Measurements from ENCODE around the gene ZYG11B.
"Not testable (repeated sequence)": the region's sequence is repeated elsewhere in the genome, so short reads cannot be mapped to it uniquely, and the experiment has no call there.

Gene ZYG11B

DNA sequence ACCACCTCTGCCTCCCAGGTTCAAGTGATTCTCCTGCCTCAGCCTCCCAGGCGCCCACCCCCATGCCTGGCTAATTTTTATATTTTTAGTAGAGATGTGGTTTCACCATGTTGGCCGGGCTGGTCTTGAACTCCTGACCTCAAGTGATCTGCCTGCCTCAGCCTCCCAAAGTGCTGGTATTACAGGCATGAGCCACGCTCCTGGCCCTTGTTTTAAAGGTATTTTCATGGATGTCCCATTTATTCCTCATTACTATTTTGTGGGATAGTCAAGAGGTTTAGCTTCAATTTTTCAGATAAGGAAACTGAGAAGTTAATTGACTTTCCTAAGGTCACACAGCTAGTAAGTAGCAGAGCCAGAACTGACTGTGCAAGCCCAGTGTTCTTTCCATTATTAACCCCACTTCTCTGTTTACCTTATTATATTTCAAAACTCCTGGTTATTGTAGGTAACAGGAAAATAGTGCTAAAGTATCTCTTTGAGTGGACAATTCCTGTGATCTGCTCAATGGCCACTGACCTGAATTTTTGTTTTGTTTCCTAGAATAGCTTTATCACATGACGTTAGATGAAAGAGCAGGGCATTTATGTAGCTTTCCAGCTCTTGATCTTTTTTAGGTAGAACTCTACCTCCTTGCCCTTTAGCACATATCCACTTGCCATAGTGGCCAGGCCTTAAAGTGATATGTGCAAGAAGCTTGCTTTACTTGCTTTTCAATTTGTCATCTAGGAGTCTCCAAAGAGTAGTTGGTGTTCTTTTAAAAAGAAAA, 13.6 kb downstream of the ZYG11B start:
- peaks cover 3% of the 10 kb centered on the region for H3K4me1 ChIP-seq (ENCODE audit: insufficient read depth, low read length)
- H3K27ac ChIP-seq (ENCODE audit: low read depth, low read length): no peak overlapping the region
- H3K4me3 ChIP-seq (ENCODE audit: low read length): no peak overlapping the region
- no peak overlapping the region for H3K9ac ChIP-seq (ENCODE audit: low read depth, low read length)
- peaks cover 5% of the 10 kb centered on the region; the same call in 1 of the 2 replicates for H3K36me3 ChIP-seq (ENCODE audit: insufficient read depth, low read length)
- no peaks in the 10 kb centered on the region for H3K27me3 ChIP-seq (ENCODE audit: insufficient read depth, low read length)
- H3K9me3 ChIP-seq (ENCODE audit: insufficient read depth, low read depth, low read length): no peaks in the 10 kb centered on the region
- 92% methylated on average over 4 of the region's 4 CpGs for WGBS

- no CpG with 5 or more reads among the region's 3 CpGs for WGBS
- H3K27ac ChIP-seq (ENCODE audit: low read depth, low read length): no peak overlapping the region
- H3K9ac ChIP-seq (ENCODE audit: low read depth, low read length): no peak overlapping the region
- no peak overlapping the region for H3K4me3 ChIP-seq (ENCODE audit: low read length)
- H3K27me3 ChIP-seq (ENCODE audit: insufficient read depth, low read length): no peaks in the 10 kb centered on the region
- H3K36me3 ChIP-seq (ENCODE audit: insufficient read depth, low read length): peaks cover 5% of the 10 kb centered on the region; the same call in 1 of the 2 replicates
- peaks cover 7% of the 10 kb centered on the region for H3K4me1 ChIP-seq (ENCODE audit: insufficient read depth, low read length)
- H3K9me3 ChIP-seq (ENCODE audit: insufficient read depth, low read depth, low read length): no peaks in the 10 kb centered on the region
Observed at GRCh38 chr1:52741259-52741658, 15.0 kb downstream of the ZYG11B start.

GRCh38 chr1:52746189-52746588, 19.9 kb downstream of the ZYG11B start:
- H3K4me3 ChIP-seq (ENCODE audit: low read length): no peak overlapping the region
- peaks cover 7% of the 10 kb centered on the region for H3K4me1 ChIP-seq (ENCODE audit: insufficient read depth, low read length)
- 92% methylated on average over 4 of the region's 4 CpGs for WGBS

DNA sequence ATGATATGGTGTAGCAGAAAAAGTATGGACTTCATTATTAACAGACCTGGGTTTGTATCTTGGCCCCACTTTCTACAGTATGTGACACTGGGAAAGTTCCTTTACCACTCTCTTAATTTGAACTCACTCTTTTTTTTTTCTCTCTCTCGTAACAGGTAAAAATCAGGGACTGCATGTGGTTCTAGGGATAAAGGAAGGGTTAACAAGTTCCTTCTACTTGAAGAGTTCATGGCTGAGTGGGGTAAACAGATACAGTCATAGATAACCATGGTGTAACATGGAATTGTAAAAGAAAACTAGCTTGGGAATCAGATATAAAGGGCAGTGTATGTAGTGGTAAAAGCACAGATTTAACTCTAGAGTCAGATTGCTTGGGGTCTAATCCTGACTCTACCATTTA, 21.2 kb downstream of the ZYG11B start:
- 100% methylated on average over 1 of the region's 1 CpG for WGBS
- Histone ChIP-seq H3K27me3 (ENCODE audit: insufficient read depth, low read length) (no peaks in the 10 kb centered on the region), H3K9ac (ENCODE audit: low read depth, low read length) (no peak overlapping the region), H3K9me3 (ENCODE audit: insufficient read depth, low read depth, low read length) (no peaks in the 10 kb centered on the region), H3K4me1 (ENCODE audit: insufficient read depth, low read length) (peaks cover 7% of the 10 kb centered on the region), H3K4me3 (ENCODE audit: low read length) (no peak overlapping the region), H3K27ac (ENCODE audit: low read depth, low read length) (no peak overlapping the region), H3K36me3 (ENCODE audit: insufficient read depth, low read length) (no peaks in the 10 kb centered on the region)

More at GRCh38 chr1:52746189-52746588, 19.9 kb downstream of the ZYG11B start:
- H3K27me3 ChIP-seq (ENCODE audit: insufficient read depth, low read length): no peaks in the 10 kb centered on the region
- peaks cover 5% of the 10 kb centered on the region; the same call in 1 of the 2 replicates for H3K36me3 ChIP-seq (ENCODE audit: insufficient read depth, low read length)
- H3K9ac ChIP-seq (ENCODE audit: low read depth, low read length): no peak overlapping the region
- H3K9me3 ChIP-seq (ENCODE audit: insufficient read depth, low read depth, low read length): no peaks in the 10 kb centered on the region
- H3K27ac ChIP-seq (ENCODE audit: low read depth, low read length): no peak overlapping the region

DNA sequence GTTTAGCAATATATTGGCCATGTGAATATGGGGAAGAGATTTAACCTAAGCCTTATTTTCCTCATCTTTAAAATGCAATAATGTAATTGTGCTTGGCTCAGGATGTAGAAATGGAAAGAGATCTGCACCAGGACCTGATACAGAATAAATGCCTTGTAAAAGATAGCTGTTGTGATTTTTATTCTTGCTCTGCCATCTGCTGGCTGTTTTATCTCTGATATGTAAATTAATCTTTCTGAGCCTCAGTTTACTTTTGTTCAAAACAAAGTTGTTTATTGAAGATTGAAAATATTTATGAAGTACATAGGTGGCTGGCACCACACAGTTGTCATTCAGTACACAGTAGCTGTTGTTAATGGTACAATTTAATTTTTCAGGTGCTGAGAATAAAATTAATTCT, 21.9 kb downstream of the ZYG11B start:
- no peak overlapping the region for H3K4me3 ChIP-seq (ENCODE audit: low read length)
- no peaks in the 10 kb centered on the region for H3K9me3 ChIP-seq (ENCODE audit: insufficient read depth, low read depth, low read length)
- peaks cover 7% of the 10 kb centered on the region for H3K4me1 ChIP-seq (ENCODE audit: insufficient read depth, low read length)
- no peaks in the 10 kb centered on the region for H3K36me3 ChIP-seq (ENCODE audit: insufficient read depth, low read length)
- no peaks in the 10 kb centered on the region for H3K27me3 ChIP-seq (ENCODE audit: insufficient read depth, low read length)
- H3K9ac ChIP-seq (ENCODE audit: low read depth, low read length): no peak overlapping the region
- no peak overlapping the region for H3K27ac ChIP-seq (ENCODE audit: low read depth, low read length)

DNA sequence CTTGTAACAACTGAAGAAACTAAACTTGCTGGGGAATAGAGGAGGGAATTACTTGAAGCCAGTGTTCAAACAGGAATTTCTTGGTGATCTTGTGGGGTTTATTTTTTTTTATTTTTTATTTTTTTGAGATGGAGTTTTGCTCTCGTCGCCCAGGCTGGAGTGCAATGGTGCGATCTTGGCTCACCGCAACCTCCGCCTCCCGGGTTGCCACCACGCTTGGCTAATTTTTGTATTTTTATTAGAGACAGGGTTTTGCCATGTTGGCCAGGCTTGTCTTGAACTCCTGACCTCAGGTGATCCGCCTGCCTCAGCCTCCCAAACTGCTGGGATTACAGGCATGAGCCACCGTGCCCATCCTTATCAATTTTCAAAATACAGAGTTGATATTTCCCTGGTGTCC, 23.2 kb downstream of the ZYG11B start:
- H3K36me3 ChIP-seq (ENCODE audit: insufficient read depth, low read length); H3K9me3 ChIP-seq (ENCODE audit: insufficient read depth, low read depth, low read length); H3K4me1 ChIP-seq (ENCODE audit: insufficient read depth, low read length); H3K27me3 ChIP-seq (ENCODE audit: insufficient read depth, low read length); H3K27ac ChIP-seq (ENCODE audit: low read depth, low read length); H3K4me3 ChIP-seq (ENCODE audit: low read length); H3K9ac ChIP-seq (ENCODE audit: low read depth, low read length): not testable (repeated sequence)
- 93% methylated on average over 9 of the region's 9 CpGs for WGBS

DNA sequence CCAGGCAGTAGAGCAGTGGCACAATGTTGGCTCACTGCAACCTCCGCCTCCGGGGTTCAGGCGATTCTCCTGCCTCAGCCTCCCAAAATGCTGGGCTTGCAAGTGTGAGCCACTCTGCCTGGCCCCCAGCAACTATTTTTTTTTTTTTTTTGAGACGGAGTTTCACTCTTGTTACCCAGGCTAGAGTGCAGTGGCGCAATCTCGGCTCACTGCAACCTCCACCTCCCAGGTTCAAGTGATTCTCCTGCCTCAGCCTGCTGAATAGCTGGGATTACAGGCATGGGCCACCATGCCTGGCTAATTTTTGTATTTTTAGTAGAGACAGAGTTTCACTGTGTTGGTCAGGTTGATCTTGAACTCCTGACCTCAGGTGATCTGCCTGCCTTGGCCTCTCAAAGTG, 23.9 kb downstream of the ZYG11B start:
- not testable (repeated sequence) for H3K9ac ChIP-seq (ENCODE audit: low read depth, low read length); H3K27me3 ChIP-seq (ENCODE audit: insufficient read depth, low read length); H3K9me3 ChIP-seq (ENCODE audit: insufficient read depth, low read depth, low read length); H3K4me3 ChIP-seq (ENCODE audit: low read length); H3K36me3 ChIP-seq (ENCODE audit: insufficient read depth, low read length); H3K27ac ChIP-seq (ENCODE audit: low read depth, low read length); H3K4me1 ChIP-seq (ENCODE audit: insufficient read depth, low read length)
- 96% methylated on average over 6 of the region's 6 CpGs for WGBS

DNA sequence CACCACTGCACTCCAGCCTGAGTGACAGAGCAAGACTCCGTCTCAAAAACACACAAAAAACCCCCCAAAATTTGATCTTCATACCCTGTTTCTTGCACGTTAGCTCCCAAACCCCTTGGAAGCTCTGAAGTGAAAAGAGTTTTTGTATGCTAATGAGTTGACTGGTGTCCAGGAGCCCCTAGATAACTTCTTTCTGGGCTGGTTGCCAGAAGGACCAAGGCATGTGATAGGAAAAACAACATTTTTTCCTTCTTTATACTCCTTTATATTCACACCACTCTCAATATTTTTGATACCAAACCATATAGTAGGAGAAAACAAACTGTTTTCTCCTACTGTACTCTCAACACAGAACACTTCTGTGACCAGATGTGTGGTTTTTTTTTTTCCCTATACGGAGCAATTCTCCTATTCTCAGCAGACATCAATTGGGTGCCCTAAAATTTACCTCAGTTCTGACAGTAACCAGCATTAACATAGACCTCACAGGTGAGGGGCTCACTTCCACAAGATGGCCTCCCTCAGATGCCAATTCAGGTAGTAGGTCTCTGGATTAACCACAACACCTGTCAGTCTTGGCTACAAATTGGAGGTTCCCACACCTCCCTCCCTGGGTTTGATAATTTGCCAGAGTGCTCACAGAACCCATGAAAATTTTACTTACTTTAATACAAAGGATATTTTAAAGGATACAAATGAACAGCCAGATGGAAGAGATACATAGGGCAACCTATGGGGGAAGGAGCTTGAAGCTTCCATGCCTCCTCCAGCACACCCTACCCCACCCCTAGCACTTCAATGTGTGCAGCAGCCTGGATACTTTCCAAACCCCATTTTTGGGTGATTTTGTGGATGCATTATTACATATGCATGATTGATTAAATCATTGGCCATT, 25.6 kb downstream of the ZYG11B start:
- no peaks in the 10 kb centered on the region for H3K36me3 ChIP-seq (ENCODE audit: insufficient read depth, low read length)
- no peak overlapping the region for H3K27ac ChIP-seq (ENCODE audit: low read depth, low read length)
- no peaks in the 10 kb centered on the region for H3K4me1 ChIP-seq (ENCODE audit: insufficient read depth, low read length)
- H3K27me3 ChIP-seq (ENCODE audit: insufficient read depth, low read length): no peaks in the 10 kb centered on the region
- H3K9ac ChIP-seq (ENCODE audit: low read depth, low read length): no peak overlapping the region
- H3K9me3 ChIP-seq (ENCODE audit: insufficient read depth, low read depth, low read length): no peaks in the 10 kb centered on the region
- WGBS: 86% methylated on average over 3 of the region's 3 CpGs
- no peak overlapping the region for H3K4me3 ChIP-seq (ENCODE audit: low read length)

DNA sequence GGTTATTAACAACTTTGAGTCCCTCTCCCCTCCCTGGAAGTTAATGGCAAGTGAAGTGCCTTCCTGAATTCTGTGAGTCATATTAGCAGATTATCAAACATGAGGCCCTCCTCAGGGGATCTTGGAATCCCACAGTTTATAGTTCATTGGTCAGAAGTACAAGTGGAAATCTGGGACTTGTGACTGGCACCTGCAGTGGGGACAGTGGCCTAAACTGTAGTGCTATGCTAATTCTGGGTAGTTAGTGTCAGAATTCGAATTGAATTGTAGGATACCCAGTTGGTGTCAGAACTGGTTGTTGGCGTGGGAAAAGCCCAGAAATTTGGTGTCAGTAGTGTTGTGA, 26.2 kb downstream of the ZYG11B start:
- Histone ChIP-seq H3K27me3 (ENCODE audit: insufficient read depth, low read length) (no peaks in the 10 kb centered on the region), H3K4me3 (ENCODE audit: low read length) (no peak overlapping the region), H3K4me1 (ENCODE audit: insufficient read depth, low read length) (no peaks in the 10 kb centered on the region), H3K36me3 (ENCODE audit: insufficient read depth, low read length) (no peaks in the 10 kb centered on the region), H3K9me3 (ENCODE audit: insufficient read depth, low read depth, low read length) (no peaks in the 10 kb centered on the region), H3K9ac (ENCODE audit: low read depth, low read length) (no peak overlapping the region), H3K27ac (ENCODE audit: low read depth, low read length) (no peak overlapping the region)
- 92% methylated on average over 2 of the region's 2 CpGs for WGBS

GRCh38 chr1:52753169-52753568, 26.9 kb downstream of the ZYG11B start:
- H3K9me3 ChIP-seq (ENCODE audit: insufficient read depth, low read depth, low read length): no peaks in the 10 kb centered on the region
- no peaks in the 10 kb centered on the region for H3K36me3 ChIP-seq (ENCODE audit: insufficient read depth, low read length)
- no peaks in the 10 kb centered on the region for H3K4me1 ChIP-seq (ENCODE audit: insufficient read depth, low read length)
- no peak overlapping the region for H3K9ac ChIP-seq (ENCODE audit: low read depth, low read length)
- no peaks in the 10 kb centered on the region for H3K27me3 ChIP-seq (ENCODE audit: insufficient read depth, low read length)
- 96% methylated on average over 3 of the region's 4 CpGs for WGBS
- no peak overlapping the region for H3K4me3 ChIP-seq (ENCODE audit: low read length)
- no peak overlapping the region for H3K27ac ChIP-seq (ENCODE audit: low read depth, low read length)

GRCh38 chr1:52756020-52756419, 29.8 kb downstream of the ZYG11B start:
- H3K4me1 ChIP-seq (ENCODE audit: insufficient read depth, low read length): no peaks in the 10 kb centered on the region
- no peak overlapping the region for H3K9ac ChIP-seq (ENCODE audit: low read depth, low read length)
- H3K4me3 ChIP-seq (ENCODE audit: low read length): no peak overlapping the region
- H3K27ac ChIP-seq (ENCODE audit: low read depth, low read length): no peak overlapping the region
- H3K36me3 ChIP-seq (ENCODE audit: insufficient read depth, low read length): no peaks in the 10 kb centered on the region; the same call in 1 of the 2 replicates
- 46% methylated on average over 2 of the region's 2 CpGs for WGBS
- no peaks in the 10 kb centered on the region for H3K27me3 ChIP-seq (ENCODE audit: insufficient read depth, low read length)
- no peaks in the 10 kb centered on the region for H3K9me3 ChIP-seq (ENCODE audit: insufficient read depth, low read depth, low read length)

Data from HUES64 (cell line).